Left ventricle myocardium superior (tissue), 1 donor: ENCODE data around the gene NPDC1. TPM values are rescaled to one million over a fixed set of nuclear protein-coding genes. Genes with fewer than 3 reads are reported as not detected.
"Not testable (repeated sequence)": the region's sequence is repeated elsewhere in the genome, so short reads cannot be mapped to it uniquely, and the experiment has no call there.

Source experiments
- ATAC-seq: fragments of 200-7000 bp; cut with Tn5 transposase; one replicate; pipeline ENCODE4 v1.9.1; 2020; ENCODE audit warnings: mild to moderate bottlenecking, moderate library complexity
- DNase-seq: peaks from one replicate; pipeline ENCODE4 v3.0.0-alpha.2; 2020
- intact Hi-C: fragments of 100-400 bp; cut with micrococcal nuclease; formaldehyde crosslinking; loops from one replicate; pipeline ENCODE4 v1.11.0; 2022
- total RNA-seq: library from RNA; stranded (reverse); fragmentation: NEBNext Ultra II Directional; extraction: Animal tissue kit (Norgen Biotek cat#: 25700); gene quantifications from one replicate; pipeline ENCODE4 v1.2.1, GENCODE V29; 2021
- donor health status: DM: no; HTN: yes; CAD: no; lungs with severe emphysema.

Gene NPDC1
- total RNA-seq, 1 donor from 2014 or later = 59.0 TPM

DNA sequence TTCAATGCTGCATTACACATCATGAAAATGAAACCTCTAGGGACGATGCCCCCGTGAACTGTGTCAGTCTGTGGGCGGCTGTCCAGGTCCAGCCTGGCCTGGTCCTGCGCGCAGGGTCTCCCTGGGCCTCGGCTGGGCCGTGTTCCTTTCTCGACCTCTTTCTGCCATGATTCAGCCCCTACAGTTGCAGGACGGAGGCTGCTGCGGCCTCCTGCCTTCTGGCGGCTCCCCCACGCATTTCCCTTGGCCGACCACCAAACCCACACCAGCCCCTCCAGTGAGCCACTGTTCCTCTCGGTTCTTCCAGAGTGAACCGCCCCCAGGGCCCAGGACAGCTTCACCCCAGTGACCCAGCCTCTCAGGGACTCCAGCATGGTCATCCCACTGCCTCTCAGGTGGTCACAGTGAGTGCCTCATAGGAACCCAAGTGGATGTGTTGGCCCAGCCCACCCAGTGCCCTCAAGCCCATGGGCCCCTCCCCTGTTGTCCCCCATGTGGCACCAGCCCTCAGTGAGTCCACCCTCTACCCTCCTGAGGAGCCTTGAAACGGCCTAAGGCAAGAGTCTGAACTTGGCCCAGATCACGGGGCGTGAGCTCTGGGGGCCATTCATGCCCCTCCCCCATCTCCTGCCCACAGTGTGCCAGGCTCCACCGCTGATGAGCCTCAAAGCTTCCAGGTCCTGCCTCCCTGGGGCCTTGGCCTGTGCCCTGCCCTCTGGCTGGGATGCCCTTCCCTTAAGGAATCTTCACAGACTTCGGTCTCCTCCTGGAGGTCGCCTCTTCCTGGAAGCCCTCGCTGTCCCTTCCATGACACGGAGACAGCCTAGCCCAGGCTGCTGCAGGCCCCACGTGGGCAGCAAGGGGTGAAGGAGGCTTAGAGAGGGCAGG lies 39.6 kb downstream of the NPDC1 start:
- no peak for ATAC-seq

DNA sequence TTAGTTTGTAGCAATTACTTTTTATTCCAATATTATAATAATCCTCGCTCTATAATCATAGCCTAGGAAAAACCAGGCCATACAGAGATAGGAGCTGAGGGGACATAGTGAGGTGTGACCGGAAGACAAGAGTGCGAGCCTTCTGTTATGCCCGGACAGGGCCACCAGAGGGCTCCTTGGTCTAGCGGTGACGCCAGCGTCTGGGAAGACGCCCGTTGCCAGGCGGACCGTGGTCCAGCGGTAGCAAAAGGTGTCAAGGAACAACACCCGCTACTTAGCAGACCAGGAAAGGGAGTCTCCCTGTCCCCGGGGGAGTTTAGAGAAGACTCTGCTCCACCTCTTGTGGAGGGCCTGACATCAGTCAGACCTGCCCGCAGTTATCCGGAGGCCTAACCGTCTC lies 41.7 kb downstream of the NPDC1 start:
- intact Hi-C loops, ATAC-seq, DNase-seq: not testable (repeated sequence)

More for the DNA sequence above, 39.6 kb downstream of the NPDC1 start:
- intact Hi-C loops = no loop called here
- no peak for DNase-seq

DNA sequence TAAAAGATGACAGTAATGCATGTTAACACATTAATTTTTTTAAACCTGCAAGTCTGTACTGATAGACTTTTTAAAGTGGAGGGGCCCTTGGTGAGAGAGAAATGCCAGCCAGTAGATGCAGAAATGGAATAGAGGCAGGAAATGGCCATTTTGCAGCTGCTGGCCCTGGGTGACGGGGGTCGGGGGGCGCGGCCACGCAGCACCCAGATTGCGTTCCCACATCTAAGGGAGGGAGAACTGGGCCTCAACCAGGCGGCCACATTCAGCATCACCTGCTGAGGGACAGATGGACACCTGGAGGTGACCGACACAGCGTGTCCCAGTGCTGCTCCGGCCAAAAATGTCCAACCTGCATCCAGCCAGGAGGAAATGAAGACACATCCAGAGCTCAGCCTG lies 43.3 kb downstream of the NPDC1 start:
- ATAC-seq (no peak), DNase-seq (no peak)
- intact Hi-C loops = no loop called here

DNA sequence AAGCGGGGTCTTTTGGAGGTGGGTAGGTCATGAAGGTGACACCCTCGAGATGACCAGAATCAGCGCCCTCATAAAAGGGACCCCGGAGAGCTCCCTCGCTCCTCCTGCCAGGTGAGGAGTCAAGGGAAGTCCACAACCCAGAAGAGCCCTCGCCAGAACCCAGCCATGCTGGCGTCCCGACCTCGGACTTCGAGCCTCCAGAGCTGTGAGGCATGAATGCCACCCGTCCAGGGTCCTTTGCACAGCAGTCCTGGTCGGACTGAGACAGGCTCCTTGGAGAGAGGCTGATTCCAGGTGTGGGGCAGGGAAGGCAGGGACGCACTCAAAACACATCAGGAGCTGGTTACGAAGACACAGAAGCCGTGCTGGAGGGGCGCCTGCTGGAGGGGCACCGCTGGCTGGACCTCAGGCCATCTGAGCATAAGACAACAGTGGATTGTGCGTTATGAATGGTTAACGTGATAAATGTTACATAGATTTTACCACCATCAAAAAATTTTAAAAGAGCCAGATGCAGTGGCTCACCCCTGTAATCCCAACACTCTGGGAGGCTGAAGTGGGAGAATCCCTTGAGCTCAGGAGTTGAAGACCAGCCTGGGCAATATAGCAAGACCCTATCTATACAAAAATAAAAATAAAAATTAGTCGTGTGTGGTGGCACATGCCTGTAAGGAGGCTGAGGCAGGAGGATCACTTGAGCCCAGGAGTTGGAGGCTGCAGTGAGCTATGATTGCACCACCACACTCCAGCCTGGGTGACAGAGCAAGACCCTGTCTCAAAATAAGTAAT lies 43.9 kb downstream of the NPDC1 start:
- intact Hi-C loops = no loop called here
- ATAC-seq (no peak), DNase-seq (no peak)

DNA sequence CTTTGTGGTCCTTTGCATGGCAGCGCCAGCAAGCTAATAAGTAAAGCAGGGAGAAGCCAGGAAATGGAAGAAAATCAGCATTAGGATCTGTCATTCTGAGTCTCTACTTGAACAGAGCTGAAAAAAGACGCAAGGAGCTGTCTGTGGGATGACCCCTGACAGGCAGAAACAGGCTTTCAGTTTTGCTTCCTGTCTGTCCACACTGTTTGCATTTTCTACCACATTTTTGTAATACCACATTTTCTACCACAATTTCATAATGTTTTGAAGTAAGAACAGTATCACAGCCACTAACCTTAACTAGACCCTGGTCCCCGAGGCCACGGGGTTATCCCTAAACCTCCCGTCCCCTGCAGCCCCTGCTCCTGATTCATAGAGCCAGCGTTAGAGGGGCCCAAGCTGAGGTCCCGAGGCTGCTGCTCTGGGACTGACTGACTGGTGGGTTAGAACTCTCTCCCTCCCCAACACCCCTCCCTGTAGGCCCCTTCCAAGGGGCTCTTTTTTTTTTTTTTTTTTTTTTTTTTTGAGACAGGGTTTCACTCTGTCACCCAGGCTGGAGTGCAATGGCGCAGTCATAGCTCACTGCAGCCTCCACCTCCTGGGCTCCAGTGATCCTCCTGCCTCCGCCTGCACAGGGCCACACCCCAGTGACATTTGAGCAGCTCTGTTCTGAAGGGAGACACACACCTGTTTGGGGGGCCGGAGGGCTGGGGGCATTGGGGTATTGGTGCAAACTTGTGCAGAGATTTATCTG lies 45.6 kb downstream of the NPDC1 start:
- ATAC-seq = no peak
- intact Hi-C loops = no loop called here

DNA sequence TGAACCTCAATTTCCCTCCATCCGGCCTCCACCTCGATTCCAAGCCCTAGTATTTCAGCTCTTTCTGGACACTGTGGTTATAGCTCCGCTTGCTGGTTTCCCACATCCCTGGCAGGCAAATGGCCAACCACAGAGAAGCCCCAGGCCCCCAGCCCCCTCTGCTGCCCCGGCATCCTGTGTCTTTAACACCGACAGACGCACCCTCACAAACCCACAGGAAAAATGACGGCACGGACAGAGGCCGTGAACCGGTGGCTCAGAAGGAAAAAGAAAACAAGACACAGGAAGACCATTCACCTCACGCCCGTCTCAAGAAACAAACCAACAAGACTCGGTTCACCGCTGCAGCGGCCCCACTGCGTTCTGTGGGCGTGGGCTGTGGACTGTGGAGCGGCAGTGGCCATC lies 48.1 kb downstream of the NPDC1 start:
- intact Hi-C loops = no loop called here
- DNase-seq = no peak
- ATAC-seq = no peak

More for the DNA sequence above, 45.6 kb downstream of the NPDC1 start:
- DNase-seq = no peak

DNA sequence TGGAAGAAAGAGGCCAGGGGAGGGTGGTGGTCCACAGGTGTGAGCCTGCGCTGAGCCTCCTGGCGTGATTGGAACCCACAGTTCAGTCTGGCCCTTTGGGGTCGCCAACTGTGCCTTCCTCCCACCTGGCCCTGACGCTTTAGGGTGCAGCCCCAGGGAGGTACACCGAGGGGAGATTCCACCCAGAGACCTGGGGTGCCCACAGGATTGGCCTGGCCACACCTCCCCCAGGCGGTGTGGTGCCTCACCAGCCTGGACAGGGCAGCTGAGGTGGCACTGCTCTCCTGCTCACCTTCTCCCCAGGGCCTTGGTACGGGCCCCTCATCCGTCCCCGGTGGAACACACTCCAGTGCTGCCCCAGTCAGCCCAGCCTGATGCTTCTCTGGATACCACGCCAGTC lies 48.6 kb downstream of the NPDC1 start:
- ATAC-seq (no peak), DNase-seq (no peak)
- intact Hi-C loops = no loop called here

DNA sequence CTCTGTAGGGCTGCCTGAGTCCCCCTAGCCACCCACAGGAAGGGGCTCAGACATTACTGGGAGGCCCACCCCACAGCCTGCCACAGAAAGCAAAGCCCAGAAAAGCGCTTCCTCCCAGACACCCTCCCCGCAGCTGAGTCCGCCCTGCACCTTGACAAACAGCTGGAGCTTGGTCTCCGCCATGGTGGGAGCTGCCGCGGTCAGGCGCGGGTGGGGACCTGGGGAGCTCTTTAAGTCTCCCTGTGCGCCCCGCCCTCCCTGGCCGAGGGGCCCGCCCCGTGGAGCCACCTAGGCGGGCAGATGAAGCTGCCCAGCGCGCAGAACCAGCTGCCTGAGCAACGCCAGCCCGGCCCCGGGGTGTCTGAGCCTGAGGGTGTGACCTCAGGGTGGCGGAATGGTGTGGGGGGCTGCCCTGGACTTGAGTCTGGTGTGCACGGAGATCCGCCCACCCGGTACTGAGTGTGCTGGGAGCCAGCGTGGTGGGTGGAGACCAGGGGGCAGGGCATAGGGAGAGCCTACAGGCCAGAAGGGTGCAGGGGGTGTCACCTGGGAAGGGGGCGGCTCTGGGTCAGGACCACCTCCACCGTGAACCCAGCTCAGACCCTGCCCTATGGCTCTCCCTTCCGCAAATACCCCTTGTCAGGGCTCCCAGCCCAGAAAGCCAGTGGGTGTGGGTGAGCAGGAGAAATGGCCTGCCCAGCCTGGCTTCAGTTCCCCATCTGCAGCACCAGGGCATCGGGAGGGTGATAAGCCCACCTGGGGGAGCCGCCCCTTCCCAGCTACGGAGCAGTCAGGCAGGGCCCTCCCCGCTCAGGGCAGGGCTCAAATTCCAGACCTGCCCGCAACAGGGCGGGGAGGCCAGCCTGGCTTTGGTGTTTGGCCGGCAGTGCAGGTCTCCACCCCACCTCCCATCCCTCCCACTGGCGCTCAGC lies 49.4 kb downstream of the NPDC1 start, which contains the start of gene CLIC3:
TSS of gene CLIC3 (minus strand) at position 208 of the 932 bp plus-strand sequence. CDS start at position 183, 25 bp downstream.
- no peak for DNase-seq
- ATAC-seq = no peak
- intact Hi-C loops = no loop called here

DNA sequence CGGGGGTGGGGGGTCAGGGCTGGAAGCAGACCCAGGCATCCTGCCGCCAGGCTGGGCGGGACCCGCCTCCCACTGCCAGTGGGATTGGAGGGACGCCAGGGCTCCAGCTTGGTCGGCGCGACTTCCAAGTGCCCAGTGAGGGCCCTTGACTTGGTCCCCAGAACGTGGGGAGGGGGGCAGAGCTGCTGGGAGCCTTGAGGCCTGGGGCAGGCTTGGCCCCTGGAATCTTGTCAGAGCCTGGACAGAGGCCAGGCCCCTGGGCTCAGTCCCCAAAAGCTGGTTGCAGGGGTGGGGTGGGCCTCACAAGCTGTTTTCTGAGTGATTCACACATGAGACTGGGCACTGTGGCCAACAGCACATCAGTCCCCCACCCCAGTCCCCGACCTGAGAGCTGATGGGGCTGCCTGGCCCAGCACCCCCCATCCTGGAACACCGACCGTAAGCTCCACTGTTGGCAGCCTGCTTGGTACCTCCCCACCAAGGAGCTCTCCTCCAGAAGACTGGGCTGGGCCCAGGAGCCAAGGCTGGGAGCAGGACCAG lies 50.1 kb downstream of the NPDC1 start:
- no peak for ATAC-seq
- DNase-seq = no peak
- intact Hi-C loops = no loop called here

DNA sequence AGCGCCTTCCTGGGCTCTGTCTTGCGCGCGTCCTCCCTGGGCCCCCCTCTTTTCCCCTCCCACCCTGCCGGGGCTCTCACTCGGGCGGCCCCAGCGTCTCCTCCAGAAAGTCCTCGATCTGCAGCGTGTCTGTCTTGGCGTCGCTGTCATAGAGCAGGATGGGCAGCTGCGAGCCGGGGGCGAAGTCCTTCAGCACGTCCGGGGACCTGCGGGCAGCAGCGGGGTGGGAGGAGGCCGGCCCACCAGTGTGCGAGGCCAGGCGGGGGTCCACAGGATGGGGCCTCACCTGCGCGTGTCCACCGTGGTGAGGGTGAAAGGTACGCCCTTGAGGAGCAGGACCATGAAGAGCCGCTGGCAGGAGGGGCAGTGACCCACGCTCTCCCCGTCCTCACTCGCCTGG lies 50.6 kb downstream of the NPDC1 start:
- ATAC-seq = no peak
- no peak for DNase-seq

DNA sequence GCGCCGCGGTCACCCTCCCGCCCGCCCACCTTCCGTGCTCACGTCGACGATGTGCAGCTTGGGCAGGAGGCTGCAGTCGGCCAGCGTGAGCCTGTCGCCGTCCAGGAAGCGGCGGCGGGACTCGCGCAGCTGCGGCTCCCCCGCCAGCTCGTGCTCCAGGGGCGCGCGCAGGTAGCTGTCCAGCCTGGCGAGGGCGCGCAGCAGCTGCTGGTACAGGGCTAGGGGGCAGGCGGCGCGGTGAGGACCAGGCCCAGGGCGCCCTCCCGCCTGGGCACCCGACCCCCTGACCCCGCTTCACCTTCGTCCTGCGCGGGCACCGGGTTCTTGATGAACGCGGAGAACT lies 51.1 kb downstream of the NPDC1 start:
- intact Hi-C loops = no loop called here
- ATAC-seq (no peak), DNase-seq (no peak)

More for the DNA sequence above, 50.6 kb downstream of the NPDC1 start:
- intact Hi-C loops = no loop called here

DNA sequence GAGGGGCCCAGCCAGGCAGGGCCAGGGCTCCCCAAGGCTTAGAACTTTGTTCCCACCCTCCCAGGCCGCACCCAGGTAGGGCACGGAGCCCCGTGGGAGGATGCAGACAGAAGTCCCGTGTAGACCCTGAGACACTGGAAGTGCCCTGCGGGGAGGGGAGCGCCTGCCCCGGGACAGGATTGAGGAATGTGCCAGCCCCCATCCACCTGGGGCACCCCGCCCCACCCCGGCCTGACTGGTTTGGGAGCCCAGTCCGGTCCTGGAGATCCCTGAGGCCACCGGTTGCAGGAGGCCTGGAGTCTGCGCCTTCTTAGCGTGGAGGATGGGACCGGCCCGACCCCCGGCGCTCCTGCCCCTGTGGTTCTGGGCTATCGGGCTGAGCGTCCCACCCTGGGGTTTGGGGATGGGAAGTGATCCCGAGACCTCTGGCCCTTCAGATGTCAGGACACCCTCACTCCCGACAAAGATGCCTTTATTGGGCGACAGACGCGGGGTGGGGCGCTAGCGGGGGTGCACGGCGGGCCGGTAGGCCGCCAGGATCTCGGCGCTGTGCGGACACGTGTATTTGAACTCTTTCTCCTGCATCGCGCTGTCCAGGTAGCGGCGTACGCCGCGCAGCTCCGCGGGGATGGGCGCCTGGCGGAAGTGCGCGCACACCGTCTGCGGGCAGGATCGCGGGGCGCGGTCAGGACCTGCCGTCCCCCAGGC lies 51.6 kb downstream of the NPDC1 start:
- no peak for ATAC-seq
- intact Hi-C loops = no loop called here
- no peak for DNase-seq

DNA sequence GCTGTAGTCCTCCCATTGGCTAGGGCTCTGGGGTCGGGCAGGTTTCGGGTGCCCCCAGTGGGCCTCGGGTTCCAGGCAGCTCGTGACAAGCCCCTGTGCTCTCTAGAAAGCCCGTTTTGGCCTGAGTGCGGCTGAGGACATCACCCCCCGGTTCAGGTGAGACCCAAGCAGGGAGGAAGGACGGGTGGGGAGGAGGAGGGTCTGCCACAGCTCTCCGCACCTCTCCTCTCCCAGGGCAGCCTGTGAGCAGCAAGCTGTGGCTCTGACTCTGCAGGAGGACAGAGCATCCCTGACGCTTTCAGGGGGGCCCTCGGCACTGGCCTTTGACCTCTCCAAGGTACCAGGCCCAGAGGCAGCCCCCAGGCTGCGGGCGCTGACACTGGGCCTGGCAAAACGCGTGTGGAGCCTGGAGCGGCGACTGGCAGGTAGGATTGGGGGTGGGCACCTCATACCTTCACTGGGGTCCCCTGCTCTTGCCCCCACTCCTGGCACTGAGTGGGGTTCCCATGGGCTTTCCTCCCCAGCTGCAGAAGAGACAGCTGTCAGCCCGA lies 53.1 kb downstream of the NPDC1 start:
- DNase-seq = no peak
- intact Hi-C loops = no loop called here
- ATAC-seq = no peak

DNA sequence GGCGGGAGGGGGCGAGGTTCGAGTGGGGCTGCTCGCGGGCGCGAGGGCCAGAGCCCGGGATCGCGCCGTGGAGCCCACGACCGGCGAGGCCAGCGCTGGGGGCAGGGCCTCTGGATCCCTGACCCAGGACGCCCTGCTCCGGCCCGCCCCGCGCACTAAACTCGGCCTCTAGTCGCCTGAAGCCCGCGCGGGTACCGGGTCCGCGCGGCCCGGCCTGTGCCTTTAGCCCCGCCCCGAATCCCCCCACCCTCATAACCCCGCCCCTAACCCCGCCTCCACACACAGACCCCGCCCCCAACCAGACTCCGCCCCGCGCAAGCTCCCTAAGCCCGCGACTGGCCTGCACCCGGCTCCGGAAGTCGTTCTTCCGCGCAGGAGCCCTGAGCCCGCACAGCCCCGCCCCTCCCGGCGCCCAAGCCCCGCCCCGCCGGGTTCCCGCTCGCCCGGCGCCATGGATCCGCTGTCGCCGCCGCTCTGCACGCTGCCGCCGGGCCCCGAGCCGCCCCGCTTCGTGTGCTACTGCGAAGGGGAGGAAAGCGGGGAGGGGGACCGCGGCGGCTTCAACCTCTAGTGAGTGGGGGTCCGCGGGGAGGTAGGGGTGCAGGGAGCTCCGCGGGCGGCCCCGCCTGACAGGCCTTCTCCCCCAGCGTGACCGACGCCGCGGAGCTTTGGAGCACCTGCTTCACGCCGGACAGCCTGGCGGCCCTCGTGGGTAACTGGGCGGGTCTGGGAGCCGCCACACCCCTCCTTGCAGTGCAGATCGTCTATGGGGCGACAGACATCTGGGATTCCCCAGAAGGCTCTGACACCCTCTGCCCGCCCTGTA lies 53.8 kb downstream of the NPDC1 start, which contains the start of gene PAXX:
TSS of gene PAXX (plus strand) at position 430 of the 826 bp plus-strand sequence. CDS start at position 452, 22 bp downstream.
- ATAC-seq (peak; percentile 94), DNase-seq (peak; percentile 96)
- intact Hi-C loops = no loop called here

DNA sequence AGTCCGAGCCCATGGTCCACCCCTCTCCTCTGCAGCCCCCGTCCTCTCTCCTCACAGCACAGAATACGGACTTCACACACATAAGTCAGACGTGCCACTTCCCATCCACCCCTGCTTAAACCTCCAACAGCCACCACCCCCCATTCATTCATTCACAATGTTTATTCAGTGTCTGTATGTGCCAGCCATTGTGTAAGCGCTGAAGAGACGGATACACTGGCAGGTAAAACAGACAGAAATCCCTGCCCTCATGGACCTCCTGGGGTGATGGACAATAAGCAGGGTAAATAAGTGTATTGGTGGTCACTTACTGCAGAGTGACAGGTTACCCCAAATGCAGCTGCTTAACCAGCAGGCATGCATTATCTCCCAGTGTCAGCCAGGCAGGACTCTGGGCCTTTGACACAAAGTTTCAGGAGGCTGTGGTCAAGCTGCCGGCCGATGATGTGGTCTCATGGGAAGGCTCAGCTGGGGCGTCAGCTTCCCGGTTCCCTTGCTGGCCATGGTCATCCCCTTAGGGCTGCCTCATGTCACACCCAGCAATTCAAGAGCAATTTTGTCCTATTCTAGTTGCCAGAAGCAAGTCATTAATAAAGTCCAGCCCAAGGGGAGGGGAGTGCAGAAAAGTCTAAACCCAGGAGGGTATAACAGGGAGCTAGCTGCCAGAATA lies 55.6 kb downstream of the NPDC1 start:
- intact Hi-C loops = no loop called here
- no peak for ATAC-seq

More for the DNA sequence above, 55.6 kb downstream of the NPDC1 start:
- DNase-seq = no peak
